ENCODE results near the gene CTDP1. TPM values are rescaled to one million over a fixed set of nuclear protein-coding genes. Genes with fewer than 3 reads are reported as not detected.

The CTDP1 gene
- total RNA-seq, 1 experiment from 2014 or later = 22.5 TPM

- no TSS peak for BruUV-seq (replicated peaks)
- intact Hi-C loops (cut with micrococcal nuclease; ENCODE audit: unreplicated experiment) = no loop called here
- ChIA-PET CTCF (no interaction called here), POLR2A (ENCODE audit: low non-redundant PET) (no interaction called here)
- Histone ChIP-seq H3K9me3 (ENCODE audit: low read depth, low read length, poor library complexity, severe bottlenecking) (no peaks in the 10 kb centered on the region), H3K4me3 (ENCODE audit: low read depth, low read length, poor library complexity, severe bottlenecking) (no peak overlapping the region), H3K4me1 (ENCODE audit: insufficient read depth, low read length, poor library complexity, severe bottlenecking) (no peaks in the 10 kb centered on the region), H3K27ac (ENCODE audit: low read depth, low read length, poor library complexity, severe bottlenecking) (no peak overlapping the region), H3K36me3 (ENCODE audit: insufficient read depth, low read length, poor library complexity, severe bottlenecking) (peaks cover 12% of the 10 kb centered on the region), H3K27me3 (replicated peaks; ENCODE audit: insufficient read depth, low read depth, low read length, poor library complexity) (no peaks in the 10 kb centered on the region)
- DNase-seq (ENCODE audit: low spot score) = no peak
- no peak for TF ChIP-seq EZH2 (IDR thresholded peaks at IDR 0.05; ENCODE audit: borderline replicate concordance, low read depth, low read length, poor library complexity, severe bottlenecking)
- TF ChIP-seq CTCF (conservative IDR thresholded peaks at IDR 0.05; ENCODE audit: low read depth, low read length) = no peak
Measured at GRCh38 chr18:79740521-79741361, 61.1 kb downstream of the CTDP1 start.

GRCh38 chr18:79741362-79741700, 61.7 kb downstream of the CTDP1 start:
- Histone ChIP-seq H3K4me3 (ENCODE audit: low read depth, low read length, poor library complexity, severe bottlenecking) (no peak overlapping the region), H3K27ac (ENCODE audit: low read depth, low read length, poor library complexity, severe bottlenecking) (no peak overlapping the region), H3K9me3 (ENCODE audit: low read depth, low read length, poor library complexity, severe bottlenecking) (no peaks in the 10 kb centered on the region), H3K27me3 (replicated peaks; ENCODE audit: insufficient read depth, low read depth, low read length, poor library complexity) (no peaks in the 10 kb centered on the region), H3K36me3 (ENCODE audit: insufficient read depth, low read length, poor library complexity, severe bottlenecking) (peaks cover 9% of the 10 kb centered on the region), H3K4me1 (ENCODE audit: insufficient read depth, low read length, poor library complexity, severe bottlenecking) (no peaks in the 10 kb centered on the region)
- ChIA-PET POLR2A (ENCODE audit: low non-redundant PET) (no interaction called here), CTCF (no interaction called here)
- BruUV-seq (replicated peaks) = no TSS peak
- TF ChIP-seq CTCF (conservative IDR thresholded peaks at IDR 0.05; ENCODE audit: low read depth, low read length) (no peak), EZH2 (IDR thresholded peaks at IDR 0.05; ENCODE audit: borderline replicate concordance, low read depth, low read length, poor library complexity, severe bottlenecking) (no peak)
- intact Hi-C loops (cut with micrococcal nuclease; ENCODE audit: unreplicated experiment) = no loop called here
- DNase-seq (ENCODE audit: low spot score) = no peak

GRCh38 chr18:79742076-79742475, 62.5 kb downstream of the CTDP1 start:
- H3K27ac ChIP-seq (ENCODE audit: low read depth, low read length, poor library complexity, severe bottlenecking) = no peak overlapping the region
- BruUV-seq (replicated peaks) = no TSS peak
- H3K36me3 ChIP-seq (ENCODE audit: insufficient read depth, low read length, poor library complexity, severe bottlenecking) = peaks cover 7% of the 10 kb centered on the region
- no peaks in the 10 kb centered on the region for H3K9me3 ChIP-seq (ENCODE audit: low read depth, low read length, poor library complexity, severe bottlenecking)
- H3K27me3 ChIP-seq (replicated peaks; ENCODE audit: insufficient read depth, low read depth, low read length, poor library complexity) = no peaks in the 10 kb centered on the region
- no peaks in the 10 kb centered on the region for H3K4me1 ChIP-seq (ENCODE audit: insufficient read depth, low read length, poor library complexity, severe bottlenecking)
- no peak overlapping the region for H3K4me3 ChIP-seq (ENCODE audit: low read depth, low read length, poor library complexity, severe bottlenecking)
- DNase-seq (ENCODE audit: low spot score) = no peak
- ChIA-PET POLR2A (ENCODE audit: low non-redundant PET) (no interaction called here), CTCF (no interaction called here)
- intact Hi-C loops (cut with micrococcal nuclease; ENCODE audit: unreplicated experiment) = no loop called here
- no peak for TF ChIP-seq CTCF (conservative IDR thresholded peaks at IDR 0.05; ENCODE audit: low read depth, low read length)
- TF ChIP-seq EZH2 (IDR thresholded peaks at IDR 0.05; ENCODE audit: borderline replicate concordance, low read depth, low read length, poor library complexity, severe bottlenecking) = no peak

Data from A673 (cell line).